Stimulated activated CD4-positive, alpha-beta T cell treated with anti-CD3 and anti-CD28 coated beads, TNF-alpha, amount 100 ng/mL, for 4 hours (primary cell): ENCODE measurements around the gene KMT2E.
A peak's percentile ranks its signal among the peaks of the same experiment; 100 is the strongest.
"Not testable (repeated sequence)": the region's sequence is repeated elsewhere in the genome, so short reads cannot be mapped to it uniquely, and the experiment has no call there.

ENCODE experiments used
- DNase-seq, 3 experiments: peaks; one replicate each; pipeline ENCODE4 v3.0.0-alpha.2; 2020; ENCODE audit warnings: low read depth in 3 of 3

The KMT2E gene, protein sequence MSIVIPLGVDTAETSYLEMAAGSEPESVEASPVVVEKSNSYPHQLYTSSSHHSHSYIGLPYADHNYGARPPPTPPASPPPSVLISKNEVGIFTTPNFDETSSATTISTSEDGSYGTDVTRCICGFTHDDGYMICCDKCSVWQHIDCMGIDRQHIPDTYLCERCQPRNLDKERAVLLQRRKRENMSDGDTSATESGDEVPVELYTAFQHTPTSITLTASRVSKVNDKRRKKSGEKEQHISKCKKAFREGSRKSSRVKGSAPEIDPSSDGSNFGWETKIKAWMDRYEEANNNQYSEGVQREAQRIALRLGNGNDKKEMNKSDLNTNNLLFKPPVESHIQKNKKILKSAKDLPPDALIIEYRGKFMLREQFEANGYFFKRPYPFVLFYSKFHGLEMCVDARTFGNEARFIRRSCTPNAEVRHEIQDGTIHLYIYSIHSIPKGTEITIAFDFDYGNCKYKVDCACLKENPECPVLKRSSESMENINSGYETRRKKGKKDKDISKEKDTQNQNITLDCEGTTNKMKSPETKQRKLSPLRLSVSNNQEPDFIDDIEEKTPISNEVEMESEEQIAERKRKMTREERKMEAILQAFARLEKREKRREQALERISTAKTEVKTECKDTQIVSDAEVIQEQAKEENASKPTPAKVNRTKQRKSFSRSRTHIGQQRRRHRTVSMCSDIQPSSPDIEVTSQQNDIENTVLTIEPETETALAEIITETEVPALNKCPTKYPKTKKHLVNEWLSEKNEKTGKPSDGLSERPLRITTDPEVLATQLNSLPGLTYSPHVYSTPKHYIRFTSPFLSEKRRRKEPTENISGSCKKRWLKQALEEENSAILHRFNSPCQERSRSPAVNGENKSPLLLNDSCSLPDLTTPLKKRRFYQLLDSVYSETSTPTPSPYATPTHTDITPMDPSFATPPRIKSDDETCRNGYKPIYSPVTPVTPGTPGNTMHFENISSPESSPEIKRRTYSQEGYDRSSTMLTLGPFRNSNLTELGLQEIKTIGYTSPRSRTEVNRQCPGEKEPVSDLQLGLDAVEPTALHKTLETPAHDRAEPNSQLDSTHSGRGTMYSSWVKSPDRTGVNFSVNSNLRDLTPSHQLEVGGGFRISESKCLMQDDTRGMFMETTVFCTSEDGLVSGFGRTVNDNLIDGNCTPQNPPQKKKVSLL (N-terminal part only)

DNA sequence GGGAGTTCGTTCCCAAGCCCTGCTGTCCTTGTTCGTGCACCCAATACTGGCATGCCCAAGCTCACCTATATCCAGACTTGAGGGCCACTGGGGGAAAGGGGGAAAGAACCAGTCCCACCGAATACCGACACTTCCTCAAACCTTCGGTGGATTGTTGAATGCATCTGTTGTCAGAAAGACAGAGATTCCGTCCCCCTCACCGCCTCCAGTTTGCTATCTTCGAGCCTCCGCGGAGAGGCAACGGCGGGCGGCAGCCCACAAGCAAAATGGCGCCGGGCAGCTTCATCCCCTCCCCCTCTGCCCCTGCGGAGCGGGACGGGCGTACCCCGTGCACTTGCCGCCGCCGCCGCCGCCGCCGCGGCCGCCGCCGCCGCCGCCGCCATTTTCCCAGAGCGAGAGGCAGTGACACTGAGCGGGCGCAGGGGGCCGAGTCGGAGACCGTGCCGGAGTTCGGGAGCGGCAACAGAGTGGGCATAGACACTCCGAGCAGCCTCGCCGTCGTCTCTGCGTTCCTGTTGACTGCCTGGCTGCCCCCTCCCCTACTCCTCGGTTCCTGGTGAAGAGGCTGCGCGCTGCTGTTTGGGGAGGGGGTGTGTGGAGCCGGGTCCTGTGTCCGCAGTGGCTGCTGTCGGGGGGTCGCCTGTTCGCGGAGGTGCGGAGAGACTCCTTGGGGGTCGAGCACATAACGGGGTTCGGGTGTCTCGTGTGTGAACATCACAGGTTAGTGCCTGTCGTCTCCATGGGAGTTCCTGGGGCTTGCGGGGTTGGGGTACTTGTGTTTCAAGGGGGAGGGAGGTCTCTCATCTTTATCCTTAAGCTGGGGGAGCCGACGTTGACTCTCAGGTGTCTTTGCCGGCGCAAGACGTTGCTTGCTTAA lies at the start of gene KMT2E:
KMT2E (plus strand) TSS at position 390 of the 877 bp plus-strand sequence. CDS start 26,748 bp downstream, outside the sequence.
- DNase-seq = peak; percentile 82 to 85 (median 84)

DNA sequence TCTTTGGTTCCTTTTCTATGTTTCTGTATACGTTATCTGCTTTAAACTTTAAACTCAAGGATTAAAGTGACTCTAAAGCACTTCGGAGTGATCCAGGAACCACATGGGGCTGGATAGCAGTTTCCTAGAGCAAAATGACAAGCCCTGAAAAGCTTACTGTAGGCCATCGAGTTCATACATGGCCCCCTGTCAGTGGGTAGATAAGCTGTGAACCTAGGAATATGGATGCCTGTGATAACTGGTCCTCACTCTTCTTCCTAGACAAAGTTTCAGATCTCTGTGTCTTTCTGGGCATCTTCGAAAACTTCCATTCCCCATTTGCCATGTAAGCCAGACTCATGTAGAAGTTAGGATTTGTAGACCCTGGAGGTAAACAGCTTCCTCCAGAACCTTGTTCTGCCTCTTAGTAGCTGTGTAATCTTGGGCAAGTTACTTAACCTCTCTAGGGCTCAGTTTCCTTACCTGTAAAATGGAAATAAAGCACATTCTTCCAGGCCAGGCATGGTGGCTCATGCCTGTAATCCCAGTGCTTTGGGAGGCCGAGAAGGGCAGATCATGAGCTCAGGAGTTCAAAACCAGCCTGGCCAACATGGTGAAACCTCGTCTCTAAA lies 49.3 kb upstream of the KMT2E start:
- DNase-seq = no peak

DNA sequence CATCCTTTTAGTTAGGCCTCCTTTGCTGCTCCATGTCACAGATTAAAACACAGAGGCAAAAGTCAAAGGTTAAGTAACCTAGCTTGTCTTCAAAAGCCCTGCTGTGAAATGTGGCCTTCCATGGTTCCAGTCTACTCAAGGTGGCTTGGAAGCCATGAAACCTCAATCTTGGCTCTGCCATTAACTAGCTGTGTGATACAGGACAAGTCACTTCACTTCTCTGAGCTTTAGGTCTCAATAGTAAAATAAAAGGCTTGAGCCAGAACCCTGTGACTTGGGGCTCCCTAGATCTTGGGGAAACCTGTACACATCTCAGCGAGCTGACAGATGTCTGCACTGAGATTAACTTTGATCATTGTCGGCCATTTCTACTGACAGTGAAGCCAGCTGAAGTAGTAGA lies 48.0 kb upstream of the KMT2E start:
- DNase-seq = no peak

DNA sequence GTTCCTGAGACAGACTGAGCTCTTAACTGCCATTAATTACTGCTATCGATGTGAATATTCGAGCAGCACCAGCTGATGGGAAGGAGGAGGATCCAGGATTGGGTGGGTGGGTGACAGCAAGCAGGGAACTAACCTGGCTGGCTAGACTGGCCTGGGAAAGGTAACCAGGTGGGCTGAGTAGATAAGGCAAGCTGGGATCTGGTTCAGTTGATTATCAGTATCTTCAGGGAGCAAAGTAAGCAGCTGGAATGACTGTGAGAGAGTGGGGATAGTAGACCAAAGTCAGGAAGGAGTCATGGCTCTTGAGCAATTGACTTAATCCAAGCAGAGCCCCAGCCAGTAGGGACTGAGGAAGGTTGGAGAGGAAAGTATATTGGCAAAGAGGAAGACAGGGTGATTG lies 46.9 kb upstream of the KMT2E start:
- DNase-seq = no peak

DNA sequence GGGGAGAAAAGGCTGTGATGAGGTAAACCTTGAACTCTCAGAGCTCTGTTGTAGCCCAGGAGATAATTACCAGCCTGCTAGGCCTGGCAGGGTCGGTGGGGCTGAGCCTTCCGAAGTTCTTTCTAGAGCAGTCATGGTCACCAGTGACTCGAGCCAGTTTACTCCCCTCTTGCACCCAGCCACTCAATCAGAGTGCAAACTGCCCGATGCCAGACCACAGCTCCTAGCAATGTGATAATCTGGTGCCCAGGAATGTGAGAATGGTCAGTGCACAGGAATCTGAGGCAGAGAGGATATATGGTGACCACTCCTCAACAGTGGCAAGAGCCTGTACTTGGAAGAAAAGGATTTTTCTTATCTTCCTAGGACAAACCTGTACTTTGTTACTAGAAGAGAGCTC lies 46.4 kb upstream of the KMT2E start:
- DNase-seq = no peak

DNA sequence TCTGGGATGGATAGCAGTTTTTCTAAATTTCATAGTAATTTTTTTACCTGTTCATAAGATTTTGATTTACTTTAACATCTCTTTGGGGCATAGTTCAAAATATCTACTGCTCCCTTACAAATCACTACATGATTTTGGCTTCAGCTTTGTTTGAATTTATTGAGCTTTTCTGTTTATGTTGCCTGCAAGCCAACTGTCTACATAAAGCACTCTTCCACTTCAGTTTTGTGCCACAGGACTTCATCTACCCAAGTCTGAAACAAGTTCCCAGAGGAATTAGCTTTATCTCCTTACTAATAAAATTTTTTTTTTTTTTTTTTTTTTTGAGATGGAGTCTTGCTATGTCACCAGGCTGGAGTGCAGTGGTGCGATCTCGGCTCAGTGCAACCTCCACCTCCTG lies 45.4 kb upstream of the KMT2E start:
- no peak for DNase-seq

DNA sequence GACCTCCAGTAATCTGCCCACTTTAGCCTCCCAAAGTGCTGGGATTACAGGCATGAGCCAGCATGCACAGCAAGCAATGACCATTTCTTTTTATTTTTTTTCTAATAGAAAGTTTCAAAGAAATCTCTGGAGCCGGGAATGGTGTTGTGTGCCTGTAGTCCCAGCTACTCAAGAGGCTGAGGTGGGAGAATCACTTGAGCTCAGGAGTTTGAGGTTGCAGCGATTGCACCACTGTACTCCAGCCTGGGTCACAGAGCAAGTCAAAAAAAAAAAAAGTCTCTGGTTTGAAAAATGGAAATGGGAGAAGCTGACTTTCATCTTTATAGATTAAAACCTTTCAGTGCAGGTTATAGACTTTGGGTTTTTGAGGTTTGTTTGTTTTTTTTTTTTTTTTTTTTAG lies 44.8 kb upstream of the KMT2E start:
- no peak for DNase-seq

DNA sequence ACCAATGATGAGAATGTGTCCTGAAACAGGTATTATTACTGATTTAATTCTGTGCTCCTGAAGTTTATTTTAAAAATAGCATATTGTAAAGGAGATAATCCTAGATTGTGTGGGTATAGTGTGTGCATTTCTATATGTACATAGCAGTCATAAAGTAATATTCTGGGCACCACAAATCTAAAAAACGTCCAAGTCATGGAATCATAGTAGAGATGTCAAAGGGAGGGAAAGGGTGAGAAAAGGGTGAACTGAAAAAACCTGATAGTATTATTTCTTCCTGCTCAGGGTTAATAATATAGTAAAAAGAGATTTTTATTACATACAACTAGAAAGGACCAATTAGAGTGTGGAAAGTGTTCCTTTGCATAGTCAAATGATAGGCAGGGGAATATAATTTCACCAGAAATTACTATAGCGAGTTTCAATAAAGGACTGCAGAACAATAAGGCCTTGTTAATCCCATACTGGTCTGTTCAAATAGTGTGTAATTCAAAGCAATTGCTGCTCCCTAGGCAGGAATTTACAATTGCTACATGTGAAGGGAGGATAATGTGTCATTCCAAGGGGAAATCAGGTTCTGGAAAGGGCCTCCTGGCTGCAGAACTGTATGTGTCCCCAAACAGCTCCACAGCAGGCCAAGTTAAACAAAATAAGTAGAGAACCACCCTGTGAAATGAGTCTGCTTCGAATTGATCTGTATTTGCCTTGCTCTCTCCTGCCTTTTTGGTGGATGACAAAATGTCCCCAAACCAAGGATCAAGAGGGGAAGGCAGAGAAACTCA lies 42.5 kb upstream of the KMT2E start:
- DNase-seq = no peak

DNA sequence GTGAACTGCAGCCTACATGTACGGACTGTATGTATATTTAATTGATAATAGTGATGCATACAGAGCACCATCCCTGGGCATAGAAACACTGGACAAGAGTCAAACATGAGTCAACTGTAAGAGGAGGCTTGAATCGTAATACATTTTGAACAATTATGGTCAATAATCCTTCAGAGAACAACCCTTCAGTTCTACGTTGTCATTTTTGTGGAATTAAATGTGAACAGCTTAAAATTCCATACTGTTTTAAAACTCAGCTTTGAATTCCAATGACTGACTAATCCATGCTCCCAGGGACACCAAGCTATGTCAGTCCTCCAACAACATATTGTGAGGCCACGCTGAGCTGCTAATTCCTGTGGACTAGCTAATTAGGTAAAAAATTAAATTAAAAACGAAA lies 41.5 kb upstream of the KMT2E start:
- no peak for DNase-seq

DNA sequence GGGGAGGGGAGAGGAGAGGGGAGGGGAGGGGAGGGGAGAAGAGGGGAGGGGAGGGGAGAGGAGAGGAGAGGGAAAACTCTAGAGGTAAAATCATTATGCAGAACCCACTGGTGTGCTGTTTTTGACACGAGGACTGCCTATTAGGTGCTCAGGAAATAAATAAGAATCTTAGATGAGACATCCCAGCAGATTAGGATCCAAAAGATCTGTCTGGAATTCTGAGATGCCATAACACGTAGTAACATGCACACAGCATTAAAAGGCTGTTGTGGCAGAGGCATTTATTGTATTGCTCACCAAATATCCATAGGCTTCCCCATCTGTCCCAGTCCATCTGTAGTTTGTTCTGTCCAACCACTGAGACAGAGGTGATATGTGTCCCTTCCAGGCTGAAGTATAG lies 40.8 kb upstream of the KMT2E start:
- no peak for DNase-seq

DNA sequence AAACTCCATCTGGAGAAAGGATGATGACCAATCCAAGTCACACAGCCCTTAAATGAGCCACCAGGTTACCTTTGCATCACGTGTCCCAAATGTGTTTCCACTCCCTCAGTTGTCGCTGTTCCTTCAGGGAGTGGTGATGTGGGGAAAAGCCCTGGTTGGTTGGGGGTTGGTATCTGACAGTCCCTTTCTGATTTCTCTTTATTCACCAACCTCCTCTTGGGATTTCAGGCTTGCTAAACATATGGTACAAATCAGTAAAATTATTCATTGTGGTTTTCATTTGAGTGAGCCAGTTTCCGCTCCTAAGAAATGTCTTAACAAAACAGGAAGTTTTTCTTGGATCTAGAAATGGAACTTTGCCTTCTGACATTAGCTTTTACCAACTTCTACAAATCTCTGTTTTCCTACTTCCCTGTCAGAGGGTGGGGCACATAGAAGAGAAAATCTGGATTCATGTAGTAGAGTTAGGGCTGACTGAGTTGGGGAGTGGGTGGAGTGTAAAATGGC lies 40.0 kb upstream of the KMT2E start:
- DNase-seq = no peak

DNA sequence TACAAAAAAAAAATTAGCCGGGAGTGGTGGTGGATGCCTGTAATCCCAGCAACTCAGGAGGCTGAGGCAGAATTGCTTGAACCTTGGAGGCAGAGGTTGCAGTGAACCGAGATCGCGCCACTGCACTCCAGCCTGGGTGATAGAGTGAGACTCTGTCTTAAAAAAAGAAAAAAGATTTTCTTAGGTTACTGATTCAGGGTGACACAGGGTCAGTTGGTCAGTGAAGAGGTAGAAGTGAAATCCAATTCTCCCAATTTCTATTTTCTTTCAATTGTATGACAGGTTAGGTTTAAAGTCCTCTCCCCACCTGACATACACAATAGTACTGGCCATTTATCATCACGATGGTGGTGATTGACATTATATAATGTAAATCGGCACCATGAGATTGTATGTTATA lies 38.5 kb upstream of the KMT2E start:
- DNase-seq = not testable (repeated sequence)

DNA sequence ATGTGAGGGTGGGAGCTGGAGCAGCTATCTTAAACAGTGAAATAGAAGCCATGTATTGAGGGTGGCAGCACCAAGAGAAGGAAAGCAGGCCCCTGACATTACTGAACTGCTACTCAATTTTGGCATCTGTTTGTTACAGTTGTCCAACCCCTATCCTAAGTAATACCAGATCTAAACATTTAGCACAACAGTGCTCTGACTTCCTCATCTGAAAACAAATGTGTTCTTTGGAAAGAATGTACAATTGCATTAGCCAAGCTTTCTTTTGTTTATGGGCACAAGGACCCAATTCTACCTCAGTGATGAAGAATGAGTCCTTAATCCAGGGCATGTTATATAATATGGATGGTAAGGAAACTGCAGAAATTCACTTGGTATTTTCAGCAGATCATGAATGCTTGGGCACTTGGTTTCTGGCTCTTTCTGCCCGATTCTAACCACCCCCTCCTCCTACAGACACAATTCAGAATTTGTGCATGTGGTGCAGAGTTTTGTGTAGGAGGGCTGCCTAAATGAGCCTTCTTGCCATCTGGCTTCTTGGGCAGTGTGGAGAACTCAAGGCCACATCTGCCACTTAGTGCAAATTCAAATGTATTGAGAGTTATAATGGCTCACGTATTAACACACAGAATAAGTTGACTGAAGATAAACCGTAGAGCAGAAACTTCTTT lies 36.9 kb upstream of the KMT2E start:
- no peak for DNase-seq

DNA sequence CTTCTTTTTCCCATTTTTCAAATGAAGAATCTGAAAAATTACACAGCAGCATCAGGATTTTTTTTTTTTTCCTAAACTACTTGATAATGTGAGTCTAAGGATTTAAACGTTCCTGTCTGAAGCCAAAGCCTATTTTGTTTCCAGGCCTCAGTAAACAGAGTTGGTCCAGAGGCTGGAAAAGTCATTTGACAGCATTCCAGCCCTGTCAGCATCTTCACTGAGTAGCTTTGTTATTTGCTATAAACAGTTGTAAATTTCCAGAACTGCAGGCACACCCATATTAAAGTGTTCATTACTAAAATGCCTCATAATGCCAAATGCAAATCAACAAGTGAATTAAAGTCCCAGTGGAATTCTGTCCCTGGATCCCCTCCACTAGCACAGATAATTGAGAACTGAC lies 35.5 kb upstream of the KMT2E start:
- DNase-seq = no peak

DNA sequence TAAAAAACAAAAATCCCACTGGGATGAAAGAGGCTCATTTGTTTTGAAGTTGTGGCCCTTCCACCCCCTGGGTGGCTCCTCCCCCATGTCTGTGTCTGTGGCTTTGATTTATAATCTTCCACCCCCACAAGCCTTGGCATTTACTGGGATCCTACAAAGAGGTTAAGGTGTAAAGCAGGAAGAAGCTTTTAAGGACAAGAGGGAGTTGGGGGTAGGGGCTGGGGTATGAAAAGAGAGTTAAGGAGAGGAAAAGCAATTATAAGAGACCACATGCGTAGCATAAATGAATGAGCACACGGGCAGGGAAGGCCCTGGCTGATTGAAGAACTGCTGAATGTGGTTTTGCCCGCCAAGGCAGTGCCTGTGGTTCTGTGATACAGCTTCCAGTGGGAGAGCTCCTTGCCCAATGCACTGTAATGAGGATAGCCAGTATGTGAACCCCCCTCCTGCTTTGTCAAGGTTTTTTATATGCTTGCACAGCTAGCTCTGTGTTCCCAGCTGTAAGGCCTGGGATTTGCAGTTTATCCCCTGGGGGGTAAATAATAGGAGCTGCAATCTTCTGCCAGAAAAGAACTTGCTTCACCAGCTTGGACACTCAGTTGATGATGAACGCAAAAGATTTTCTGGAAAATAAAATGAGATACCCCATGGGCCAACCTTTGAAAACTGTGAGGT lies 34.7 kb upstream of the KMT2E start:
- no peak for DNase-seq

DNA sequence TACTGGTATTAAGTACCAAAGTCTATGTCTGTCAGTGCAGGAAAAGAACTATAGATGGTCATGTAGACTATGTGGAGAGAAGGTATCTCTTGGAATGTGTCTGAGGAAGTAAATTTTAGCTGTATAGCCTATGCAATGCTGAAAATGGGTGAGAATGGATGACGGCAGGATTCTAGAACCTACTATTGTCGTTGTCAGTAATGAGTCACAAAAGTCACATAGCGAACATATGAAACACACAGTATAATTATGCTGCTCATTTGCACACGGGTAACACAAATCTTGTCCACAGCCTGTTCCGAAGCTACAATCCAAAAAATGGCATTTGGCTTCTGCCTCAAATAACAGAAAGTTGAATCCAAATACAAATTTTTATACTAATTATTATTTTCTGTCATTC lies 33.6 kb upstream of the KMT2E start:
- DNase-seq = no peak

DNA sequence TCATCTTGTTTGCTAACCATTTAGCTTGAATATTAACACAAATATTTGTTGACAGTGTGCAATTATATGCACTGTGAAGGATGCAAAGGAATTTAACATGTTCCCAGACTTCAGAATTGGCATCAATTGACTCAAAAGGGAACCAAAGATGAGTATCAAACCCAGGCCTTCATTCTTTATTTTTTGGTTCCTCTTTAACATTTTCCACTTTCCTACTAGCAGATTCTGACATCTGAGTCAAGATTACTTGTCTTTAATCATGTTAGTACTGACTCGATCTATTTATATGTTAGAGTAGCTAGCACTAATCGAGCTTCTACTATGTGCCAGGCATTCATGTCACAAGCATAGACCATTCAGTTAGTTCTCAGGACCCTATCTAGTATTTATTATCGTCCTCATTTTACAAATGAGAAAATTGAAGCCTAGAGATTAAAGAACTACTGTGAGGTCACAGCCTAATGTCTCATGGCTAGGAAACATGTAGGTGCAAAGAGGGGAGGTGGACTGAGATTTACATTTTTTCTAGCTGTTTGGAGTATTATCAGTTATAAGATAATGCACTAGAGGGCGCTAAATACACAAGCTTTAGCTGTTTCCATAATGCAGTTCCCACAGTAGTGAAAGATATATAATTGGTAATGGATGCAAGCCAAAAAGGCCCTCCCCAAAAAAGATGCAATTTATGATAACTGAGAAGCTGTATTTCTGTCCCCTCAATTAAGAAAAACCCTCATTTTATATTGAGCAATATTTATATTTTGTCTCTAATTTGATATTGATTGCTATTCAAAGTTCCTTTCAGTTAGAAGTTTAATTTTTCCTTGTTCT lies 32.9 kb upstream of the KMT2E start:
- no peak for DNase-seq

DNA sequence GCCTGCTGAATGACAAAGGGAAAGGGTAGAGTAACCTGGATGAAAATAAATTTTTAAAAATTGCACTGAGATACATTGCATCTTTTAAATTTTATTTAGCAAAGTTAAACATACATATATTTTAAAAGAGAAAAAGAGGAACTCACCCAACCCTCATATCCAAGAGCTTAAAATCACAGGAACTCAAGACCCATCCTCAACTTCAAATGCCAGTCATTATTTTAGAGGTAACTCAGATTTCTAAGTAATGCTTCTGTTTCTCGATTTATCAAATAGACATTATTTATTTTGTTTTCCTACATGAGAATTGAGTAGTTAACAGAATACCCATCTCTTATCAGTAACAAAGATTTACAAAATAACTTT lies 32.4 kb upstream of the KMT2E start:
- no peak for DNase-seq
